Omental fat pad (tissue), 4 donors: ENCODE data around the gene CCR9. TPM values are rescaled to one million over a fixed set of nuclear protein-coding genes. Genes with fewer than 3 reads are reported as not detected.
A peak's percentile ranks its signal among the peaks of the same experiment; 100 is the strongest.

Source experiments
- ATAC-seq: fragments of 150-250 bp; one replicate; pipeline ENCODE4 v1.9.1; 2016; ENCODE audit warnings: mild to moderate bottlenecking, moderate library complexity; ENCODE audit not compliant: low FRiP score
- DNase-seq: peaks from one replicate; pipeline ENCODE4 v3.0.0-alpha.2; 2019; ENCODE audit warnings: low spot score
- CTCF ChIP-seq, 3 donors: fragments of 450-650 bp; IDR thresholded peaks; one replicate each; pipeline ENCODE4 v1.5.1; 2016 to 2017; ENCODE audit warnings: antibody characterized with exemption in 3 of 3, mild to moderate bottlenecking in 3 of 3, moderate library complexity in 2 of 3
- total RNA-seq, 4 donors: library from RNA; depleted of rRNA; stranded (reverse); fragments of >200 nt; gene quantifications; one replicate each; pipeline ENCODE4 v1.1.0, GENCODE V29; 2016

CCR9 gene
- total RNA-seq, result under 1 TPM in 1 of 4 donors, not detected in 3; 0.24 TPM

- ATAC-seq, result no peak
- DNase-seq, result no peak
- no peak for TF ChIP-seq CTCF (IDR thresholded peaks at IDR 0.05)
These were observed at the start of gene CCR9 for GRCh38 chr3:45885979-45886705. TSS of gene CCR9 (plus strand) at chr3:45886543. CDS start at chr3:45894934, 8,391 bp downstream.

DNA sequence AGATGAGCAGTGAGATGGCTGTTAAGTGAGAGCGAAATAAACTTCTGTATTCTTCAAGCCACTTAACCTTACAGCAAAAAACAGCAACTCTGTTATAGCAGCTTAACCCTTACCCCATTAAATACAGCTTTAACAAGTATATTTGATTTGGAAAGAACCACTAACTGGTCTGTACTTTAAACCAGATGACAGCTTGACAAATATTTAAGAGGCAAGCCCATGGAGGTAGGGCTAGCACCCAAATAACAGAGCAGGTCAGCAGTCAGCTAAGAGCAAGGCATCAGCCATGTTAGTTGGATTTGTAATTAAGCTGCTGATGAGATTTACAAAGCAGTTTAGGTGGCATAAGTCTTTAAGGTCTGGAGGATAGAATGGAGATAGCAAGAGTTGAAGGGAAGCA, 47.9 kb upstream of the CCR9 start:
- no peak for ATAC-seq
- DNase-seq, result no peak
- no peak for TF ChIP-seq CTCF (IDR thresholded peaks at IDR 0.05)

- no peak for DNase-seq
- no peak for TF ChIP-seq CTCF (IDR thresholded peaks at IDR 0.05)
- no peak for ATAC-seq
These were observed 45.0 kb upstream of the CCR9 start for GRCh38 chr3:45841420-45841756.

DNA sequence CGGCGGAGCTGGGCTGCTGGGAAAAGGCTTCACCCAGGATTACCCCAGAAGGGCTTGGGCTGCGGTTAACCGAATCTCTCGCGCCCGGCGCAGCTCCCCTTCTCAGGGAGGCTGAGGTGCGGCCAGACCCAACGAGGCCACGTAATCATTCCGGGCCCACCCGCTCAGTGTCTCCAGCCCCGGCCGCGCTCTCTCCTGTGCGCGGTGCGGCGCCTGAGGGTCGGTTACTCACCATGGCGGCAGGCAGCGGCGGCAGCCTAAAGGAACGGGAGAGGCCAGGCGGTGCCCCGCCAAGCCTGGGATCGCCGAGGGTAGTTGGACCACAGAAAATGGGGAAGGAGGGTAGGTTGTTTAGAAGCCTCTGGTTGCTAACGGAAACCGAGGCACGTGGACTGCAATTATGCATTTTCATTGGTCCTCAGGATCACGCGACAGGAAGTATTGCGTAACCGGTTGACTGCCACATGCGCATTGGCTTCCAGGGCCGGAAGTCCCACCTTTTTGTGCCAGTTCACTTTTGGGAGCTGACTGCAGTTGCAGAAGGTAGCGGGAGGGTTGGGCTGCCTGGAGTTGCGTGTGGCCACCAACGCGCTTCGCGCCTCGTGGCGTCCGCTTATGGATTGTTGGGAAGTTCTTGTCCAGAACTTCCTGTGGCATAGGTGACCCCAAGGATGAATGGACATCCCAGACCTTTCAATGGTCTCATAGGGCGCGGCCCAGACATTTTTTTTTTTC, 44.4 kb upstream of the CCR9 start, which contains the start of gene LZTFL1:
Gene LZTFL1 (minus strand): TSS at position 363 of the 735 bp plus-strand sequence. CDS start 128 bp downstream, at position 235.
- TF ChIP-seq CTCF (IDR thresholded peaks at IDR 0.05), result no peak
- ATAC-seq, result peak; percentile 87

GRCh38 chr3:45842851-45843625, 43.3 kb upstream of the CCR9 start:
- DNase-seq, result no peak
- ATAC-seq, result no peak
- no peak for TF ChIP-seq CTCF (IDR thresholded peaks at IDR 0.05)

More for the DNA sequence above, 44.4 kb upstream of the CCR9 start, which contains the start of gene LZTFL1:
- DNase-seq, result peak; percentile 91

- DNase-seq, result no peak
- no peak for ATAC-seq
- no peak for TF ChIP-seq CTCF (IDR thresholded peaks at IDR 0.05)
These were observed 41.7 kb upstream of the CCR9 start for GRCh38 chr3:45844616-45845015.
